Hepatocyte (in vitro differentiated cells): ENCODE measurements around the gene SP2.

Experiments
- EZH2 ChIP-seq: fragments of 200-600 bp; sonication (generic); IDR thresholded peaks from 2 replicates; pipeline ENCODE4 v1.6.1; 2016; ENCODE audit warnings: antibody characterized with exemption, mild to moderate bottlenecking, borderline replicate concordance
- EZH2phosphoT487 ChIP-seq: fragments of 200-600 bp; sonication (generic); IDR thresholded peaks from one replicate; pipeline ENCODE4 v1.6.1; 2018; ENCODE audit warnings: antibody characterized with exemption, mild to moderate bottlenecking, low read depth, moderate library complexity; ENCODE audit not compliant: unreplicated experiment, severe bottlenecking
- TF ChIP-seq, protein P1 (sequence below): fragments of 200-600 bp; sonication (generic); IDR thresholded peaks from 2 replicates; pipeline ENCODE4 v1.5.1; 2016; ENCODE audit warnings: antibody characterized with exemption, mild to moderate bottlenecking; ENCODE audit not compliant: poor library complexity

DNA sequence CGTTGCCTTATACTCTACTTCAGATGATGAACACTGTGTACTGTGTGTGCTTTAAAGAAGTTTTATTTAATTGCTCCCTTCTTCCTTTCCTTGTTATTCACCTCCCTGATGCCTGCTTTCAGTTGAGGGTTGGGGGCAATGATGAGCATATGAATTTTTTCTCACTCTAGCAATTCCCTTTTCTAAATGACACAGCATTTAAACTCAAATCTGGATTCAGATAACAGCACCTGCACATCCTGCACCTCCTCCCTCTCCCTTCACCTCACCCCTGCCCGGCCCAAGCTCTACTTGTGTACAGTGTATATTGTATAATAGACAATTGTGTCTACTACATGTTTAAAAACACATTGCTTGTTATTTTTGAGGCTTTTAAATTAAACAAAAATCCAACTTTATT lies 32.4 kb downstream of the SP2 start:
- TF ChIP-seq, protein P1, sequence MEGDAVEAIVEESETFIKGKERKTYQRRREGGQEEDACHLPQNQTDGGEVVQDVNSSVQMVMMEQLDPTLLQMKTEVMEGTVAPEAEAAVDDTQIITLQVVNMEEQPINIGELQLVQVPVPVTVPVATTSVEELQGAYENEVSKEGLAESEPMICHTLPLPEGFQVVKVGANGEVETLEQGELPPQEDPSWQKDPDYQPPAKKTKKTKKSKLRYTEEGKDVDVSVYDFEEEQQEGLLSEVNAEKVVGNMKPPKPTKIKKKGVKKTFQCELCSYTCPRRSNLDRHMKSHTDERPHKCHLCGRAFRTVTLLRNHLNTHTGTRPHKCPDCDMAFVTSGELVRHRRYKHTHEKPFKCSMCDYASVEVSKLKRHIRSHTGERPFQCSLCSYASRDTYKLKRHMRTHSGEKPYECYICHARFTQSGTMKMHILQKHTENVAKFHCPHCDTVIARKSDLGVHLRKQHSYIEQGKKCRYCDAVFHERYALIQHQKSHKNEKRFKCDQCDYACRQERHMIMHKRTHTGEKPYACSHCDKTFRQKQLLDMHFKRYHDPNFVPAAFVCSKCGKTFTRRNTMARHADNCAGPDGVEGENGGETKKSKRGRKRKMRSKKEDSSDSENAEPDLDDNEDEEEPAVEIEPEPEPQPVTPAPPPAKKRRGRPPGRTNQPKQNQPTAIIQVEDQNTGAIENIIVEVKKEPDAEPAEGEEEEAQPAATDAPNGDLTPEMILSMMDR: no peak
- no peak for TF ChIP-seq EZH2
- TF ChIP-seq EZH2phosphoT487: no peak
